Sigmoid colon (tissue), 7 donors: Measurements from ENCODE around the gene LGALS7B. TPM values are rescaled to one million over a fixed set of nuclear protein-coding genes. Genes with fewer than 3 reads are reported as not detected.
"Not testable (repeated sequence)": the region's sequence is repeated elsewhere in the genome, so short reads cannot be mapped to it uniquely, and the experiment has no call there.

Source experiments
- DNase-seq: peaks from one replicate; pipeline ENCODE4 v3.0.0-alpha.2; 2019
- H3K27ac ChIP-seq, 4 donors: fragments of 200-600 bp; sonication (generic); one replicate each; pipeline ENCODE4 v1.5.1; 2016 to 2019; ENCODE audit warnings: mild to moderate bottlenecking in 1 of 4
- H3K27me3 ChIP-seq, 3 donors: fragments of 200-600 bp; sonication (generic); one replicate each; pipeline ENCODE4 v1.5.1; 2019; ENCODE audit warnings: mild to moderate bottlenecking in 1 of 3
- H3K36me3 ChIP-seq, 4 donors: fragments of 200-600 bp; sonication (generic); one replicate each; pipeline ENCODE4 v1.5.1; 2016 to 2019
- H3K4me1 ChIP-seq, 4 donors: fragments of 200-600 bp; sonication (generic); one replicate each; pipeline ENCODE4 v1.5.1; 2017 to 2019
- H3K4me3 ChIP-seq, 4 donors: fragments of 200-600 bp; sonication (generic); one replicate each; pipeline ENCODE4 v1.5.1; 2017 to 2019; ENCODE audit warnings: mild to moderate bottlenecking in 2 of 4, moderate library complexity in 1 of 4
- H3K9me3 ChIP-seq, 4 donors: fragments of 200-600 bp in 3 of 4; sonication (generic) in 3 of 4; one replicate each; pipeline versions ENCODE4 v1.5.1 to v1.6.1; 2013 to 2019
- EP300 ChIP-seq, 4 donors: sonication (generic); formaldehyde crosslinking; IDR thresholded peaks; one replicate each; pipeline ENCODE4 v1.6.1; 2017; ENCODE audit warnings: antibody characterized with exemption in 4 of 4
- POLR2A ChIP-seq, 2 donors: fragments of 450-650 bp; IDR thresholded peaks; one replicate each; pipeline ENCODE4 v1.6.1; 2016; ENCODE audit warnings: antibody characterized with exemption in 2 of 2, mild to moderate bottlenecking in 2 of 2, moderate library complexity in 2 of 2
- POLR2AphosphoS5 ChIP-seq, 4 donors: sonication (generic); formaldehyde crosslinking; IDR thresholded peaks; one replicate each; pipeline ENCODE4 v1.6.1; 2017; ENCODE audit warnings: antibody characterized with exemption in 4 of 4
- WGBS, 2 donors: extraction: QIAGEN DNeasy Blood & Tissue Kit; methylation state at CpG; one replicate each; pipeline ENCODE4 v1.1.7; 2013; 5-methylcytosine and 5-hydroxymethylcytosine counted together
- intact Hi-C: fragments of 100-400 bp; cut with DNase I; formaldehyde crosslinking; loops from one replicate; pipeline ENCODE4 v1.15.1; 2023
- polyA plus RNA-seq, 3 donors: library from polyadenylated mRNA; stranded (reverse); fragments of 200-250 nt; gene quantifications; one replicate each; pipeline ENCODE4 v1.2.3, GENCODE V29; 2013
- total RNA-seq, 4 donors: library from RNA; depleted of rRNA; stranded (reverse); fragments of >200 nt; gene quantifications; one replicate each; pipeline ENCODE4 v1.1.0, GENCODE V29; 2016
- TF ChIP-seq, protein P1 (sequence below), 4 experiments: fragments of 450-650 bp in 3 of 4; fragments of 200-600 bp in 1 of 4; IDR thresholded peaks; one replicate each; pipeline ENCODE4 v1.5.1; 2016 to 2019; ENCODE audit warnings: antibody characterized with exemption in 4 of 4, mild to moderate bottlenecking in 3 of 4, moderate library complexity in 2 of 4
- donor health status: healthy with polysubstance abuse.
- donor health status: Bipolar disorder and iron deficiency.
- donor health status: healthy.

Gene LGALS7B
- total and polyA plus RNA-seq, 7 donors, result 1.2 to 3.0 TPM; not detected in 5

DNA sequence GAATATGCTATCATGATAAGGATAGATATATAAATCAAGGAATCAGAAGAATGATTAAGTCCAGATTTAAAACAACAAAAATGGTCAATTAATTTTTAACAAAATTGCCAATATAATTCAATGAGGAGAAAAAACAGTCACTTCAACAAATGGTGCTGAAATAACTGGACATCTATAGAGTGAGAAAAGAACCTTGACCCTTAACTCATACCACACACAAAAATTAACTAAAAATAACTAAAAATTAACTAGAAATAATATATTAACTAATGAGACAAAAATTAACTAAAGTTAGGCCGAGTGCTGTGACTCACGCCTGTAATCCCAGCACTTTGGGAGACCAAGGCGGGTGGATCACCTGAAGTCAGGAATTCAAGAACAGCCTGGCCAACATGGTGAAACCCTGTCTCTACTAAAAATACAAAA is 25.2 kb upstream of the LGALS7B start:
- Histone ChIP-seq H3K9me3 (no peaks in the 10 kb centered on the region), H3K36me3 (no peaks in the 10 kb centered on the region), H3K4me1 (no peaks in the 10 kb centered on the region), H3K27me3 (no peaks in the 10 kb centered on the region), H3K4me3 (no peak overlapping the region), H3K27ac (no peak overlapping the region)
- TF ChIP-seq POLR2A (IDR thresholded peaks at IDR 0.05) (no peak), EP300 (IDR thresholded peaks at IDR 0.05) (no peak), POLR2AphosphoS5 (IDR thresholded peaks at IDR 0.05) (no peak)
- TF ChIP-seq, protein P1, sequence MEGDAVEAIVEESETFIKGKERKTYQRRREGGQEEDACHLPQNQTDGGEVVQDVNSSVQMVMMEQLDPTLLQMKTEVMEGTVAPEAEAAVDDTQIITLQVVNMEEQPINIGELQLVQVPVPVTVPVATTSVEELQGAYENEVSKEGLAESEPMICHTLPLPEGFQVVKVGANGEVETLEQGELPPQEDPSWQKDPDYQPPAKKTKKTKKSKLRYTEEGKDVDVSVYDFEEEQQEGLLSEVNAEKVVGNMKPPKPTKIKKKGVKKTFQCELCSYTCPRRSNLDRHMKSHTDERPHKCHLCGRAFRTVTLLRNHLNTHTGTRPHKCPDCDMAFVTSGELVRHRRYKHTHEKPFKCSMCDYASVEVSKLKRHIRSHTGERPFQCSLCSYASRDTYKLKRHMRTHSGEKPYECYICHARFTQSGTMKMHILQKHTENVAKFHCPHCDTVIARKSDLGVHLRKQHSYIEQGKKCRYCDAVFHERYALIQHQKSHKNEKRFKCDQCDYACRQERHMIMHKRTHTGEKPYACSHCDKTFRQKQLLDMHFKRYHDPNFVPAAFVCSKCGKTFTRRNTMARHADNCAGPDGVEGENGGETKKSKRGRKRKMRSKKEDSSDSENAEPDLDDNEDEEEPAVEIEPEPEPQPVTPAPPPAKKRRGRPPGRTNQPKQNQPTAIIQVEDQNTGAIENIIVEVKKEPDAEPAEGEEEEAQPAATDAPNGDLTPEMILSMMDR (IDR thresholded peaks at IDR 0.05), result no peak
- no peak for DNase-seq
- WGBS, 2 donors, result 87 to 93% methylated on average over 3 of the region's 3 CpGs
- intact Hi-C loops, result no loop called here

DNA sequence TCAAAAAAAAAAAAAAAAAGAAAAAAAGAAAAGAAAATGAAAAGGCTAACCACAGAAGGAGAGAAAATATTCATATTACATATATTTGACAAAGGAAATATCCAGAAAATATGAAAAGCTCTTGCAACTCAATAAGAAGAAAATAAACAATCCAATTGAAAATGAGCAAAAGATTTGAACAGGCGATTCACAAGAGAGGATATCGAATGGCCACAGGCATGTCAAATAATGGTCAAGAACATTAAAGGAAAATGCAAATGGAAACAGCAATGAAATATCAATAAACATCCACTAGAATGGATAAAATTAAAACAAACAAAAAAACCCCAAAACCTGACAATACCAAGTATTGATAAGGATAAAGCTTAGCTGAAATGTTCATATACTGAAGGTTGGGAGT is 23.8 kb upstream of the LGALS7B start:
- Histone ChIP-seq H3K27me3 (no peaks in the 10 kb centered on the region), H3K4me1 (peaks cover 0 to 8% (median 2%) of the 10 kb centered on the region in 4 donors), H3K36me3 (no peaks in the 10 kb centered on the region), H3K27ac (no peak overlapping the region), H3K4me3 (no peak overlapping the region), H3K9me3 (no peaks in the 10 kb centered on the region)
- DNase-seq, result no peak
- TF ChIP-seq POLR2A (IDR thresholded peaks at IDR 0.05) (no peak), EP300 (IDR thresholded peaks at IDR 0.05) (no peak), POLR2AphosphoS5 (IDR thresholded peaks at IDR 0.05) (no peak)
- TF ChIP-seq, protein P1 (IDR thresholded peaks at IDR 0.05), result no peak
- WGBS, 2 donors, result 98 to 99% methylated on average over 2 of the region's 2 CpGs
- intact Hi-C loops, result no loop called here

- TF ChIP-seq, protein P1 (IDR thresholded peaks at IDR 0.05), result no peak
- TF ChIP-seq POLR2A (IDR thresholded peaks at IDR 0.05) (no peak), POLR2AphosphoS5 (IDR thresholded peaks at IDR 0.05) (no peak), EP300 (IDR thresholded peaks at IDR 0.05) (no peak)
- intact Hi-C loops, result no loop called here
- 91 to 92% methylated on average over 10 of the region's 10 CpGs for WGBS, 2 donors
Measured at GRCh38 chr19:38766276-38767047, 22.5 kb upstream of the LGALS7B start.

GRCh38 chr19:38769635-38770211 is 19.3 kb upstream of the LGALS7B start:
- WGBS, 2 donors, result 10 to 18% methylated on average over 42 of the region's 42 CpGs
- Histone ChIP-seq H3K4me1 (peaks cover 0 to 8% (median 2%) of the 10 kb centered on the region in 4 donors), H3K9me3 (no peaks in the 10 kb centered on the region), H3K27ac (peak overlapping the region in 3 of 4 donors; percentile 17 to 64 (median 43)), H3K27me3 (no peaks in the 10 kb centered on the region), H3K4me3 (peak overlapping the region in 3 of 4 donors; percentile 14 to 38 (median 33)), H3K36me3 (no peaks in the 10 kb centered on the region)
- intact Hi-C loops, result no loop called here
- peak; percentile 93 for DNase-seq
- TF ChIP-seq EP300 (IDR thresholded peaks at IDR 0.05), result peak in 1 of 4 donors; percentile 12
- TF ChIP-seq POLR2A (IDR thresholded peaks at IDR 0.05), result no peak
- TF ChIP-seq, protein P1 (IDR thresholded peaks at IDR 0.05), result peak; percentile 51 to 81 (median 73)
- TF ChIP-seq POLR2AphosphoS5 (IDR thresholded peaks at IDR 0.05), result peak in 3 of 4 donors; percentile 17 to 74 (median 64)

More at GRCh38 chr19:38766276-38767047, 22.5 kb upstream of the LGALS7B start:
- no peak for DNase-seq
- no peaks in the 10 kb centered on the region for H3K9me3 ChIP-seq
- H3K36me3 ChIP-seq, result no peaks in the 10 kb centered on the region
- no peak overlapping the region for H3K27ac ChIP-seq
- peaks cover 0 to 8% (median 2%) of the 10 kb centered on the region in 4 donors for H3K4me1 ChIP-seq
- H3K27me3 ChIP-seq, result no peaks in the 10 kb centered on the region
- H3K4me3 ChIP-seq, result no peak overlapping the region

GRCh38 chr19:38770228-38770948 is 18.6 kb upstream of the LGALS7B start:
- DNase-seq, H3K27me3 ChIP-seq, H3K36me3 ChIP-seq, H3K4me1 ChIP-seq, intact Hi-C loops, H3K9me3 ChIP-seq: not testable (repeated sequence)
- H3K27ac ChIP-seq, result peak overlapping the region in 3 of 4 donors; percentile 17 to 64 (median 43)
- peak overlapping the region in 3 of 4 donors; percentile 14 to 38 (median 33) for H3K4me3 ChIP-seq
- WGBS, 2 donors, result 4 to 26% methylated on average over 27 to 28 of the region's 58 CpGs

- H3K4me3 ChIP-seq, result peak overlapping the region in 2 of 4 donors; percentile 30 to 32
- H3K4me1 ChIP-seq, H3K36me3 ChIP-seq, intact Hi-C loops, H3K9me3 ChIP-seq, H3K27me3 ChIP-seq, H3K27ac ChIP-seq, DNase-seq: not testable (repeated sequence)
- 44 to 79% methylated on average over 1 of the region's 22 CpGs for WGBS, 2 donors
Measured at GRCh38 chr19:38770949-38771275, 18.1 kb upstream of the LGALS7B start.

GRCh38 chr19:38771569-38771968 is 17.4 kb upstream of the LGALS7B start:
- H3K27ac ChIP-seq, H3K4me1 ChIP-seq, H3K9me3 ChIP-seq, intact Hi-C loops, DNase-seq, H3K36me3 ChIP-seq, H3K4me3 ChIP-seq, H3K27me3 ChIP-seq: not testable (repeated sequence)
- 72 to 89% methylated on average over 5 to 9 of the region's 30 CpGs for WGBS, 2 donors
